CD14-positive monocyte (primary cell): ENCODE results near the gene CD74. TPM values are rescaled to one million over a fixed set of nuclear protein-coding genes. Genes with fewer than 3 reads are reported as not detected.
A peak's percentile ranks its signal among the peaks of the same experiment; 100 is the strongest.
"Not testable (repeated sequence)": the region's sequence is repeated elsewhere in the genome, so short reads cannot be mapped to it uniquely, and the experiment has no call there.

Source experiments
- DNase-seq, 3 donors: peaks; one replicate each; pipeline ENCODE4 v3.0.0-alpha.2; 2011 to 2022
- H2AFZ ChIP-seq: 2 replicates; pipeline ENCODE4 v1.6.0; 2012; ENCODE audit warnings: mild to moderate bottlenecking, low read depth, low read length, inconsistent platforms; ENCODE audit not compliant: insufficient read depth, poor library complexity, severe bottlenecking
- H3K27ac ChIP-seq, 2 donors: 1 replicate in 1 of 2; 2 replicates in 1 of 2; pipeline ENCODE4 v1.5.1; 2012 to 2013; ENCODE audit warnings: low read length in 2 of 2, control low read depth in 1 of 2, inconsistent platforms in 1 of 2, low read depth in 1 of 2, mild to moderate bottlenecking in 1 of 2
- H3K27me3 ChIP-seq, 2 donors: one replicate each; pipeline versions ENCODE4 v1.6.0 to v1.6.1; 2011 to 2013; ENCODE audit warnings: low read length in 2 of 2; ENCODE audit not compliant: control insufficient read depth in 2 of 2, insufficient read depth in 2 of 2
- H3K36me3 ChIP-seq, 2 donors: replicated peaks in 1 of 2; 1 replicate in 1 of 2; 2 replicates in 1 of 2; pipeline versions ENCODE4 v1.5.1 to v1.6.1; 2012 to 2013; ENCODE audit warnings: low read length in 2 of 2, control low read depth in 1 of 2, inconsistent platforms in 1 of 2, mild to moderate bottlenecking in 1 of 2; ENCODE audit not compliant: insufficient read depth in 2 of 2, control insufficient read depth in 1 of 2
- H3K4me1 ChIP-seq, 2 donors: 1 replicate in 1 of 2; 2 replicates in 1 of 2; pipeline versions ENCODE4 v1.5.1 to v1.6.1; 2012 to 2013; ENCODE audit warnings: low read length in 2 of 2, control low read depth in 1 of 2, inconsistent platforms in 1 of 2, mild to moderate bottlenecking in 1 of 2, moderate library complexity in 1 of 2; ENCODE audit not compliant: insufficient read depth in 2 of 2, control insufficient read depth in 1 of 2
- H3K4me2 ChIP-seq: replicated peaks from 2 replicates; pipeline ENCODE3; 2012; ENCODE audit warnings: low read length, moderate library complexity, mild to moderate bottlenecking; ENCODE audit not compliant: poor library complexity, severe bottlenecking; ENCODE audit errors: extremely low read depth
- H3K4me3 ChIP-seq, 3 experiments: fragments of 200-600 bp in 1 of 3; sonication (generic) in 1 of 3; replicated peaks in 1 of 3; 1 replicate in 2 of 3; 2 replicates in 1 of 3; pipeline ENCODE4 v1.5.1; 2011 to 2013; ENCODE audit warnings: low read length in 3 of 3, mild to moderate bottlenecking in 3 of 3, control low read depth in 2 of 3, low read depth in 2 of 3, inconsistent platforms in 1 of 3, moderate library complexity in 1 of 3
- H3K79me2 ChIP-seq: 2 replicates; pipeline ENCODE4 v1.6.0; 2012; ENCODE audit warnings: mild to moderate bottlenecking, control low read depth, inconsistent platforms, low read length, moderate library complexity; ENCODE audit not compliant: insufficient read depth
- H3K9ac ChIP-seq: 2 replicates; pipeline ENCODE4 v1.6.0; 2017; ENCODE audit warnings: low read length, mild to moderate bottlenecking; ENCODE audit not compliant: insufficient read depth, poor library complexity, severe bottlenecking
- H3K9me3 ChIP-seq, 2 donors: replicated peaks in 1 of 2; 1 replicate in 1 of 2; 2 replicates in 1 of 2; pipeline versions ENCODE4 v1.5.1 to v1.6.1; 2012 to 2013; ENCODE audit warnings: low read length in 2 of 2, control low read depth in 1 of 2; ENCODE audit not compliant: control insufficient read depth in 1 of 2, insufficient read depth in 1 of 2
- H4K20me1 ChIP-seq: 2 replicates; pipeline ENCODE4 v1.6.0; 2012; ENCODE audit warnings: mild to moderate bottlenecking, low read length, control low read depth, moderate library complexity; ENCODE audit not compliant: insufficient read depth
- H3K27ac Mint-ChIP-seq, 7 donors: one replicate each; pipeline ENCODE4 v1.8.0; 2020; ENCODE audit warnings: mild to moderate bottlenecking in 7 of 7, mixed read lengths in 7 of 7, moderate library complexity in 6 of 7, inconsistent platforms in 2 of 7
- H3K27me3 Mint-ChIP-seq, 3 donors: one replicate each; pipeline ENCODE4 v1.8.0; 2021 to 2022; ENCODE audit warnings: low read depth in 3 of 3, mild to moderate bottlenecking in 3 of 3, mixed read lengths in 3 of 3, moderate library complexity in 3 of 3, inconsistent platforms in 1 of 3
- H3K36me3 Mint-ChIP-seq, 2 donors: one replicate each; pipeline ENCODE4 v1.8.0; 2020; ENCODE audit warnings: mixed read lengths in 2 of 2, inconsistent platforms in 1 of 2, mild to moderate bottlenecking in 1 of 2
- H3K4me1 Mint-ChIP-seq: one replicate; pipeline ENCODE4 v1.8.0; 2020; ENCODE audit warnings: mild to moderate bottlenecking, mixed read lengths
- H3K4me3 Mint-ChIP-seq, 2 donors: one replicate each; pipeline ENCODE4 v1.8.0; 2020; ENCODE audit warnings: mild to moderate bottlenecking in 2 of 2, mixed read lengths in 2 of 2, moderate library complexity in 1 of 2
- H3K9me3 Mint-ChIP-seq, 7 donors: one replicate each; pipeline ENCODE4 v1.8.0; 2020 to 2022; ENCODE audit warnings: mixed read lengths in 7 of 7, mild to moderate bottlenecking in 6 of 7, moderate library complexity in 6 of 7, inconsistent platforms in 2 of 7
- WGBS: methylation state at CpG from one replicate; pipeline ENCODE4 v1.1.5; 2013; ENCODE audit warnings: missing lambda C conversion rate; ENCODE audit not compliant: insufficient coverage; 5-methylcytosine and 5-hydroxymethylcytosine counted together
- intact Hi-C, 2 donors: fragments of 100-400 bp; cut with micrococcal nuclease; formaldehyde crosslinking; loops; one replicate each; pipeline versions ENCODE4 v1.15.0 to v1.15.1; 2023
- polyA plus RNA-seq, 3 donors: library from polyadenylated mRNA; depleted of rRNA in 1 of 3; unstranded in 2 of 3; stranded (reverse) in 1 of 3; fragments of 300-500 nt in 2 of 3; fragments of >200 nt in 1 of 3; fragmentation: Illumina TruSeq in 2 of 3; gene quantifications; 1 replicate in 2 of 3; 2 replicates in 1 of 3; pipeline ENCODE4 v1.2.3, GENCODE V29; 2012 to 2021
- TF ChIP-seq, protein P1 (sequence below): fragments of 200-600 bp; IDR thresholded peaks from one replicate; pipeline ENCODE4 v1.8.0; 2022; ENCODE audit warnings: antibody characterized with exemption, mild to moderate bottlenecking

CD74 gene
- polyA plus RNA-seq, 3 donors = 3,498 to 7,550 (median 4,939) TPM

DNA sequence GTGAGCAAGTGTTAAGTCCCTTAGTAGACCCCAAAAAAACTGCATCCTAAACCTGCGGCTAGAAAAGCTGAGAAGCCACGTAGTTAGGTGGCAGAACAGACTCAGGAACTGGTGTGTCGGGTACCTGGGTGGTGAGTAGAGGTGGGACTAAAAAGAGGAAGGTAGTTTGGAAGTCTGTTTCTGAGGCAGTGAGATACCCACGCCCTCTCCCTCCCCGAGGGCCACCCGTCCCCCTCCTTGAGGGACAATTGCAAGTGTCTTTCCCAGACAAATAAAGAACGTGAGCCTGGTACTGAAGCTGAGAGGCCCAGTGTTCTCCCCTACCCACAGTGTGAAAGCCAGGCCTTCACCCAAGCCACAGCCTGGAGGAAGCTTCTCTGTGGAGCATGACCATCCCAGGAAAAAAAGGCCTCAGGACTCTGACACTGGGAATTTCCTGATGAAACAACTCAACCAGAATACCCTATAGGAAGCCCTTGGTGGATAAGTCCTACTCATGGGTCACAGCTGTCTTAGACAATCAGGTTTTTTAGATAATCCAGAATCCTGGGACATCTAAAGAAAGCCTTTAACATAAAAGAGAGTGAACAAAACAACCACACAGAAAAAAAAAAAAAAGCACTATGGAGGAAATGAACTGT is 7.0 kb upstream of the CD74 start:
- H3K79me2 ChIP-seq = no peaks in the 10 kb centered on the region
- peaks cover 0 to 3% (median 0%) of the 10 kb centered on the region in 7 donors for H3K9me3 Mint-ChIP-seq
- peaks cover 19% of the 10 kb centered on the region for H3K4me1 Mint-ChIP-seq
- DNase-seq = peak in 2 of 3 donors; percentile 18 to 28
- H3K36me3 ChIP-seq = no peaks in the 10 kb centered on the region
- 6% methylated on average over 2 of the region's 7 CpGs for WGBS
- no peak overlapping the region for H3K4me3 ChIP-seq
- no peak overlapping the region for H3K27ac Mint-ChIP-seq
- no peaks in the 10 kb centered on the region for H3K9me3 ChIP-seq
- H3K27me3 ChIP-seq = no peaks in the 10 kb centered on the region
- H3K4me2 ChIP-seq = no peak overlapping the region
- intact Hi-C loops = no loop called here
- H3K4me3 Mint-ChIP-seq = no peak overlapping the region
- TF ChIP-seq, protein P1, sequence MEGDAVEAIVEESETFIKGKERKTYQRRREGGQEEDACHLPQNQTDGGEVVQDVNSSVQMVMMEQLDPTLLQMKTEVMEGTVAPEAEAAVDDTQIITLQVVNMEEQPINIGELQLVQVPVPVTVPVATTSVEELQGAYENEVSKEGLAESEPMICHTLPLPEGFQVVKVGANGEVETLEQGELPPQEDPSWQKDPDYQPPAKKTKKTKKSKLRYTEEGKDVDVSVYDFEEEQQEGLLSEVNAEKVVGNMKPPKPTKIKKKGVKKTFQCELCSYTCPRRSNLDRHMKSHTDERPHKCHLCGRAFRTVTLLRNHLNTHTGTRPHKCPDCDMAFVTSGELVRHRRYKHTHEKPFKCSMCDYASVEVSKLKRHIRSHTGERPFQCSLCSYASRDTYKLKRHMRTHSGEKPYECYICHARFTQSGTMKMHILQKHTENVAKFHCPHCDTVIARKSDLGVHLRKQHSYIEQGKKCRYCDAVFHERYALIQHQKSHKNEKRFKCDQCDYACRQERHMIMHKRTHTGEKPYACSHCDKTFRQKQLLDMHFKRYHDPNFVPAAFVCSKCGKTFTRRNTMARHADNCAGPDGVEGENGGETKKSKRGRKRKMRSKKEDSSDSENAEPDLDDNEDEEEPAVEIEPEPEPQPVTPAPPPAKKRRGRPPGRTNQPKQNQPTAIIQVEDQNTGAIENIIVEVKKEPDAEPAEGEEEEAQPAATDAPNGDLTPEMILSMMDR = no peak
- H3K27ac ChIP-seq = no peak overlapping the region
- peaks cover 9 to 14% of the 10 kb centered on the region in 2 donors for H3K4me1 ChIP-seq
- no peaks in the 10 kb centered on the region for H4K20me1 ChIP-seq
- H3K27me3 Mint-ChIP-seq = peaks cover 1 to 2% (median 2%) of the 10 kb centered on the region in 3 donors
- no peak overlapping the region for H2AFZ ChIP-seq
- no peaks in the 10 kb centered on the region for H3K36me3 Mint-ChIP-seq
- H3K9ac ChIP-seq = no peak overlapping the region

DNA sequence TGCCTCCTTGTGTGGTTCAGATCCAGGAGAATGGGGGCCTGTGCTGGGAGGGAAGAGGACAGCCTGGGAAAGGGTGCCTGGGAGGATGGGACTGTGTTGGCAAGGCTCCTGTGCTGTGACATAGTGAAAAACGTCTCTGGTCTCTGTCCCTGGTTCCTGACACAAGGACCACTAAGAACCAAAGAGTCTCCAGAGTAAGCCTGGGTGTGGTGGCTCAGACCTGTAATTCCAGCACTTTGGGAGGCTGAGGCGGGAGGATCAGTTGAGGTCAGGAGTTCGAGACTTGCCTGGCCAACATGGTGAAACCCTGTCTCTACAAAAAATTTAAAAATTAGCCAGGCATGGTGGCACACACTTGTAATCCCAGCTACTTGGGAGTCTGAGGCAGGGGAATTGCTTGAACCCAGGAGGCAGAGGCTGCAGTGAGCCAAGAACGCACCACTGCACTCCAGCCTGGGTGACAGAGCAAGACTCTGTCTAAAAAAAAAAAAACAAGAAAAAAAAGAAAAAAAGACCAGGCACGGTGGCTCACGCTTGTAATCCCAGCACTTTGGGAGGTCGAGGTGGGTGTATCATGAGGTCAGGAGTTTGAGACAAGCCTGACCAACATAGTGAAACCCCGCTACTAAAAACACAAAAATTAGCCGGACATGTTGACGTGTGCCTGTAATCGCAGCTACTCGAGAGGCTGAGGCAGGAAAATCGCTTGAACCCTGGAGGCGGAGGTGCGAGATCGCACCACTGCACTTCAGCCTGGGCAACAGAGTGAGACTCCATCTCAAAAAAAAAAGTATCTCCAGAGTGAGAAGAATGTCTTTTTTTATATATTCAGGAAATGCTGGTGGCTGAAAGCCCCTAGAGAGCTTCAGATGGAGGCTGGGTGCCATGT is 1.4 kb upstream of the CD74 start:
- Histone ChIP-seq H3K27ac (peak overlapping the region; percentile 98 to 99), H4K20me1 (peaks cover 35% of the 10 kb centered on the region), H3K36me3 (peaks cover 10 to 22% of the 10 kb centered on the region in 2 donors), H3K9ac (peak overlapping the region; percentile 99), H3K4me2 (peak overlapping the region; percentile 82), H3K4me1 (peaks cover 21 to 30% of the 10 kb centered on the region in 2 donors), H3K79me2 (peaks cover 37% of the 10 kb centered on the region), H3K4me3 (peak overlapping the region in 1 of 3 experiments; percentile 100)
- 88% methylated on average over 8 of the region's 16 CpGs for WGBS
- H3K9me3 Mint-ChIP-seq, H2AFZ ChIP-seq, H3K27me3 ChIP-seq, DNase-seq, H3K9me3 ChIP-seq, H3K27me3 Mint-ChIP-seq: not testable (repeated sequence)
- Mint-ChIP-seq H3K36me3 (peaks cover 14 to 25% of the 10 kb centered on the region in 2 donors), H3K4me1 (peaks cover 28% of the 10 kb centered on the region), H3K27ac (peak overlapping the region; percentile 98 to 100 (median 99)), H3K4me3 (peak overlapping the region in 1 of 2 donors; percentile 99)
- intact Hi-C loops = loop anchor here (5.0 kb wide), 2 partner anchors 33 to 63 kb away; partner anchors contain the start of gene RPS14 (in 2 of the 2)
